Gastroesophageal sphincter (tissue), 3 donors: ENCODE results near the gene ELP6.

ENCODE experiments used
- CTCF ChIP-seq, 4 experiments: fragments of 200-600 bp in 2 of 4; fragments of 450-650 bp in 2 of 4; sonication (generic) in 1 of 4; IDR thresholded peaks; one replicate each; pipeline ENCODE4 v1.5.1; 2017 to 2019; ENCODE audit warnings: antibody characterized with exemption in 4 of 4, mild to moderate bottlenecking in 2 of 4, moderate library complexity in 2 of 4
- EP300 ChIP-seq: sonication (generic); formaldehyde crosslinking; IDR thresholded peaks from one replicate; pipeline ENCODE4 v1.6.1; 2017; ENCODE audit warnings: antibody characterized with exemption, mild to moderate bottlenecking
- POLR2A ChIP-seq, 2 donors: fragments of 450-650 bp; IDR thresholded peaks; one replicate each; pipeline ENCODE4 v1.6.1; 2017; ENCODE audit warnings: antibody characterized with exemption in 2 of 2, mild to moderate bottlenecking in 2 of 2, moderate library complexity in 1 of 2
- POLR2AphosphoS5 ChIP-seq: sonication (generic); formaldehyde crosslinking; IDR thresholded peaks from one replicate; pipeline ENCODE4 v1.6.1; 2017; ENCODE audit warnings: antibody characterized with exemption

GRCh38 chr3:47556351-47556750 is 42.8 kb upstream of the ELP6 start:
- TF ChIP-seq CTCF (IDR thresholded peaks at IDR 0.05) = no peak
- no peak for TF ChIP-seq POLR2A (IDR thresholded peaks at IDR 0.05)
- TF ChIP-seq POLR2AphosphoS5 = no peak
- no peak for TF ChIP-seq EP300
